GM21576 (cell line): Measurements from ENCODE around the gene DGKD.

Source experiments
- ATAC-seq: cut with Tn5 transposase; IDR thresholded peaks from one replicate; pipeline ENCODE4 v1.9.1; 2021; ENCODE audit warnings: mild to moderate bottlenecking, moderate library complexity; ENCODE audit not compliant: unreplicated experiment

Gene DGKD

DNA sequence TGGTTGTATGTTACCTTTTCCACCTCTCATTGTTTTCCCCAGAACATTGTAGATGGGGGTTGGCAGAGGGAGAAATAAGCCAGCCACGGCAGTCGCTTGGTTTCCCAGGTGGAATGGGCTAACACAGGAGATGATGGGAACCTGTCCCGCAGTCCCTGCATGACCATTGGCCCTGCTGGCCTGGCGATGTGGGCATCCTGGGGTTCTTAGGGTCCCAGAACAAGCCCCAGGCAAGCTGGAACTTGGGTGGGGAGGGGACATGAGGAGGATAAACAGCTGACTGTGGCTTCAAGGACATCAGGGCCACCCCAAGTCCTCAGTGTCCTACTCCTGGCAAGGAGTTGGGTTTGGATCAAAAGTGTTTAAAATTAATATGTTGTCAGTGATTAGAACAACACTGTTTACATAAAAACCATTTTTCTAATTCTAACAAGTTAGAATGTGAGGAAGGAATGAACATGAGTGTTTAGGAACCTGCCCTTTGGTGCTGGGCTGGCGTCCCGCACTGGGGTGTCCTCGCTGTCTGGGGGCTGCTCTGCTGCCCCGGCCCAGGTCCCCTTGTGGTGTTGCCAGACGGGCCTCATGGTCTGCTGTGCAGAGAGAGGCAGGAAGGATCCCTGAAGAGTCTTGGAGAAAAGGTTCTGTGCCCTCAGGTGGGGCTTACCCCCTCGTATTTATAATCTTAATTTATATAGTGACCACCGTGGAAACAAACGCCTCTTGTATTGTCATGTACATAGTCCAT, 117.2 kb downstream of the DGKD start:
- no peak for ATAC-seq

DNA sequence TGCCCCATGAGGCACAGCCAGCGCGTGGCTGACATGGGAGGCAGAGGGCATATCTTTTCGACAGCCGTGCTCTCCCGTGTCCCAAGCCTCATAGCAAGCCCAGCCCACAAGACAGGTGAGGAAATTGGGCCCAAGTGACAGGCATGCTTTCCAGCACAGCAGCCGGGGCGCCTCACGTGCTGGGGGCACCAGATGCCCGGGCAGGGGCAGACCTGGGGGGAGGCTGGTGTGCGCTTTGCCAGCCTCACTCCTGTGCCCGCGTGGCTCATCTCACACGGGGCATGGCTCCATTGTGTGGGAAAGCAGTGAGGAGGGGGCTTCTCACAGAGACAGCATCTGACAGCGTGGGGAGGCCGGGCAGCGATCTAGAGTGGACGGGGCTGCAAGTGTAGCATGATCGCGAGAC, 119.1 kb downstream of the DGKD start:
- ATAC-seq: no peak

- ATAC-seq: no peak
Measured at GRCh38 chr2:233473878-233474277, 119.6 kb downstream of the DGKD start.

- ATAC-seq: no peak
Measured at GRCh38 chr2:233474308-233475160, 120.2 kb downstream of the DGKD start.

- ATAC-seq: no peak
Measured at GRCh38 chr2:233476063-233476410, 121.7 kb downstream of the DGKD start.

DNA sequence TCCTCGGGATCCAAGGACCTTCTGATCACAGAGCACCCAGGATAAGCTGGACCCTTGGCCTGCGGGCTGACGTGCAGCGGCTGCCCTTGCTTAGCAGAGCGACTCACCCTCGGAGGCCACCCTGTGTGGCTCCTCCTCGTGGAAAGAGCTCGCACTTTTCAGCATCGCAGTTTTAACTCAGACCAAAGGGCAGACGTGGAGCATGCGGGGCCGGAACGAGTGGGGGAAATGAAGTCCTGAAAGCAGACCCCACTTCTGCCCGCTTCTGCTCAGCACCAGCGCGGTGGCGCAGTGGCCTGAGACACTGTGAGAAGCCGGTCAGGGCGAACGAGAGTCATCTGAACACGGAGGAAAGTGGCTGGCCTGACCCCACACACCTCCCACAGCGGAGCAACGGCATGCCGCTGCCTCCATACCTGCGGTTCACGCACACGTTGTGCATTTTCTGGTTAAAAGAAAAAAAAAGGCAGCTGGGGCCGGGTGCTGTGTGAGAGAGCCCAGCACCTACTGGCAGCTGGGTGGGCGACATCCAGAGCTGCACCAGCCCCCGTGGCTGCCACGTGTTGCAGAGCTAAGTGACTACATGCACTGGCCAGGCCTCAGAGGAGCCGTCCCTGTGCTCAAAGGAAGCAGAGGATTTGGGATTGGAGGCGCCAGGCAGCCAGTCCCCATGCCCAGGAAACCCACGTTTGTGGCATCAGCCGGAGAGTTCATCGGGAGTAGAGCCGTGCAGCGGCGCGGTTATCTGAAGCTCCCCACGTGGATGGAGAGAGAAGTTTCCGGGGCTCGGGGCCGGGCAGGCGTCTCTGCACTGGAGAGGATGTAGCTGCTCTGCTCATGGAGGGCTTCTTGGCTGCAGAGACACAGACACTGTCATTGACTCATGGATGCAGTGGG, 122.6 kb downstream of the DGKD start:
- no peak for ATAC-seq

- no peak for ATAC-seq
Measured at GRCh38 chr2:233477548-233478433, 123.5 kb downstream of the DGKD start.

GRCh38 chr2:233479616-233480489, 125.6 kb downstream of the DGKD start:
- no peak for ATAC-seq

DNA sequence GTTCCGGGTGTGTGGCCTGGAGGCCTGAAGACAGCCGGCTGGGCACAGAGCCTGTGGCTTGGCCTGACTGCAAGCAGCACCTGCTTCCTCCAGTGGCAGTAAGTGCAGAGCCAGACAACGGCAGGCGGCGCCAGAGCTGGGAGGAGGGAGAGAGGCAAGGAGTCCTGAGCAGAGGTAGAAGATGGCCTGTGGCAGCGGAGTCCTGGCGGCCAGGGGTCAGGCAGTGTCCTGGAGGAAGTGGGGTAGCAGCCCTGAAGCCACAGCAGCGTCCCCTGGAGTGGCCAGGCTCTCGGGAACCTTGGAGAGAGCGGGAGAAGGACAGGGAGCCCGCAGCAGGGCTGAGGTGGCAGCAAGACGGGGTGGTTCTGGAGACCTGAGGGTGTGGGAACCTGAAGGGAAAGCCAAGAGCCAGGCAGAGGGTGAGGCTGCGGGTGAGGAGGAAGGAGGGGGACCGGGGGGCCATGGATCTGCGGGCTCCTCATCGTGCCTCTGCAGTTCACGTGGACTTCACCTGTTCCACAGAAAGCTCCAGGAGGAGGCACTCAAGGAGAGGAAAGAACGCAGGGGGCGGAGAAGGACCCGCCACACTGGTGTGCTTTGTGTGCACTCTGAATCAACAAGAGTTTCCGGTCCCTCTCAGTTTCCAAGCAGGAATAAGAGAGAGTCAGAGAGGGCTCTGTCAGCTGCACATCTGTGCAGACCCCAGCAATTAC, 126.4 kb downstream of the DGKD start:
- ATAC-seq: no peak

- no peak for ATAC-seq
Measured at GRCh38 chr2:233481368-233482142, 127.3 kb downstream of the DGKD start.

GRCh38 chr2:233482616-233483015, 128.3 kb downstream of the DGKD start:
- ATAC-seq: no peak

DNA sequence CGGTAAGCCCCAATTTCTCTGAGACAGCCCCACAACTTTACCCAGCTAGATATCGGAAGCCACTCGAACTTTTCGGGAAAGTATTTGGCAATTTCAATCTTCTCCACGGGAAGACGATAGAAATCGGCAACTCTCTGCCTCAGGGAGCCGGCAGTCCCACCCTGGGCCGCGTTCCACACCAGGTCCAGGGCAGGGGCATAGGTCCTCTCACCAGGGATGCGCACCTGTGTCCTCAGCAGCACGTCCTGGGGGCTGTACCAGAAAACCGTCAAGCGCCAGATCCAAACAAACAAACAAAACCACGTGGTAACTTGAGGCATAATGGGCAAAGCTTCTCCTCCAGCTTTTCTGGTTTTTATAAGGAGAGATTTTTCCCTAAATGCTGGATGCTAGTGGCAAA, 131.4 kb downstream of the DGKD start:
- no peak for ATAC-seq

- no peak for ATAC-seq
Measured at GRCh38 chr2:233486357-233486756, 132.1 kb downstream of the DGKD start.

GRCh38 chr2:233486778-233487552, 132.7 kb downstream of the DGKD start:
- ATAC-seq: no peak

DNA sequence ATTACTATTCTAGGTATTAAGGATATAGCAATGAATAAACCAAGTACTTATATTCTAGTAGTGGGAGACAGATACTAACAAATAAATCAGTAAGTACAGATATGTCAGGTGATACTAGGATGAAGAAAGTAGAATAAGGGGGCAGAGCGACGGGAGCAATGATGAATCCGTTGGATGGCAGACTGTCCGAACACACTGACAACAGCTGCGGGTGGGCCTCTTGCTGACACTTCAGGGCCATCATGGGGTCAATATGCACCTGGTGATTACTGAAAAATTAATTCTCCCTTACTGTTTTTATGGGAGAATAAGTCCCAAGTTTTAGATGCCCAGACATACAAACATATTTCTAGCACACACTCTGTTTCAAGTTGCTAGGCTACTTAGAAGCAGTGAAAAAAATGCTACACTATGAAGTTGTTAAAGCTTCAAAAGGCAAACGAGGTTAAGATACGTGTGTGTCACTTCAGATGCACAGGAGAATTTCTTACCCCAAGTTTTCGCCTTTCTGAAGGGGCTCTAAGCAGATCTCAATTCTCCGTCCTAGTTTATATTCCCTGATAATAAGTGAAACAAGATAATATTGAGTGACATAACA, 133.6 kb downstream of the DGKD start:
- no peak for ATAC-seq

DNA sequence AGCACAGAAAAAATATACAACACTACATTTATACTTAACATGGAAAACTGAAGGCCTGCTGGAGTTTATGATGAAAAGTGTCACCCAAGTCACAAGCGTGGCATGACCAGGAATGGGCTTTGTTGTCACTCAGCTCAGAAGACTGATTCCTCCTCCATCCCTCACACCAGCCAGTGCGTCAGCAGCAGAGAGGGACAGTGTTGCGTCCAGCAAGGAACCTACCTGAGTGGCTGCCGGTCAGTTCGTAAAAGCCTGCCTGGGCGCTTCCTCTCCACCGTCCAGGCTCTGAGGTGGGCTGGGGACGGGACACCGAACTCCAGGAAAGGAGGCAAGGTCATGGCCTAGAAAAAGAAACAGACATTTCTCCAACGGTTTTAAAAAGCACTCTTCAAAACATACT, 134.8 kb downstream of the DGKD start:
- no peak for ATAC-seq

- ATAC-seq: no peak
Measured at GRCh38 chr2:233489666-233490065, 135.4 kb downstream of the DGKD start.
